A673 (cell line): Measurements from ENCODE around the gene CDH6. TPM values are rescaled to one million over a fixed set of nuclear protein-coding genes. Genes with fewer than 3 reads are reported as not detected.

Experiments used
- BruUV-seq: library from RNA; stranded (reverse); fragments of 400-500 nt; replicated peaks from 2 replicates; lab custom pipeline; 2021; lab: Mats Ljungman, UMichigan
- CTCF ChIA-PET: fragments of 300-600 bp; sonication (Branson Sonifier 250); formaldehyde crosslinking; loops from one replicate; lab custom pipeline; 2022; ENCODE audit warnings: antibody characterized with exemption; lab: Charles Lee
- POLR2A ChIA-PET: fragments of 300-600 bp; sonication (Branson Sonifier 250); formaldehyde crosslinking; loops from one replicate; lab custom pipeline; 2022; ENCODE audit warnings: antibody characterized with exemption; ENCODE audit not compliant: low non-redundant PET; lab: Charles Lee
- DNase-seq: peaks from one replicate; pipeline ENCODE4 v3.0.0-alpha.2; 2015; ENCODE audit warnings: low spot score
- H3K27ac ChIP-seq: fragments of 200-600 bp; sonication (generic); 2 replicates; pipeline ENCODE4 v1.5.1; 2016; ENCODE audit warnings: mixed run types, low read depth, mild to moderate bottlenecking, mixed read lengths, antibody characterized with exemption, low read length; ENCODE audit not compliant: poor library complexity, severe bottlenecking
- H3K27me3 ChIP-seq: fragments of 200-600 bp; sonication (generic); replicated peaks from 2 replicates; pipeline ENCODE4 v1.6.1; 2017; ENCODE audit warnings: mixed run types, low read depth, mild to moderate bottlenecking, mixed read lengths, antibody characterized with exemption, low read length; ENCODE audit not compliant: insufficient read depth, poor library complexity
- H3K36me3 ChIP-seq: fragments of 200-600 bp; sonication (generic); 2 replicates; pipeline ENCODE4 v1.6.1; 2016; ENCODE audit warnings: mixed run types, mild to moderate bottlenecking, mixed read lengths, antibody characterized with exemption, low read length; ENCODE audit not compliant: insufficient read depth, poor library complexity, severe bottlenecking
- H3K4me1 ChIP-seq: fragments of 200-600 bp; sonication (generic); 2 replicates; pipeline ENCODE4 v1.6.1; 2017; ENCODE audit warnings: mixed run types, mild to moderate bottlenecking, mixed read lengths, antibody characterized with exemption, low read length; ENCODE audit not compliant: insufficient read depth, poor library complexity, severe bottlenecking
- H3K4me3 ChIP-seq: fragments of 200-600 bp; sonication (generic); 2 replicates; pipeline ENCODE4 v1.5.1; 2016; ENCODE audit warnings: low read depth, mixed run types, mild to moderate bottlenecking, mixed read lengths, low read length; ENCODE audit not compliant: poor library complexity, severe bottlenecking
- H3K9me3 ChIP-seq: fragments of 200-600 bp; sonication (generic); 2 replicates; pipeline ENCODE4 v1.6.1; 2016; ENCODE audit warnings: mixed run types, low read depth, mild to moderate bottlenecking, mixed read lengths, antibody characterized with exemption, low read length; ENCODE audit not compliant: poor library complexity, severe bottlenecking
- CTCF ChIP-seq: fragments of 300-800, 200-600 bp; sonication (generic); conservative IDR thresholded peaks from 2 replicates; pipeline ENCODE4 v1.5.1; 2017; ENCODE audit warnings: low read depth, mild to moderate bottlenecking, antibody characterized with exemption, low read length, moderate library complexity, mixed read lengths
- EZH2 ChIP-seq: fragments of 200-600 bp; sonication (generic); IDR thresholded peaks from 2 replicates; pipeline ENCODE4 v1.6.1; 2017; ENCODE audit warnings: borderline replicate concordance, low read depth, mild to moderate bottlenecking, mixed read lengths, antibody characterized with exemption, low read length; ENCODE audit not compliant: poor library complexity, severe bottlenecking
- intact Hi-C: fragments of 100-400 bp; cut with micrococcal nuclease; formaldehyde crosslinking; loops from one replicate; pipeline ENCODE4 v1.10.0; 2022; ENCODE audit not compliant: unreplicated experiment
- total RNA-seq: library from RNA; stranded (reverse); gene quantifications from 2 replicates; pipeline ENCODE4 v1.2.3, GENCODE V29; 2021

The CDH6 gene
- total RNA-seq, 1 experiment from 2014 or later, result 3.6 TPM

GRCh38 chr5:31378136-31378535 is 184.7 kb downstream of the CDH6 start:
- Histone ChIP-seq H3K4me3 (no peak overlapping the region), H3K9me3 (no peaks in the 10 kb centered on the region), H3K4me1 (no peaks in the 10 kb centered on the region), H3K27ac (no peak overlapping the region), H3K27me3 (no peaks in the 10 kb centered on the region), H3K36me3 (no peaks in the 10 kb centered on the region)
- ChIA-PET CTCF (no interaction called here), POLR2A (no interaction called here)
- intact Hi-C loops, result no loop called here
- BruUV-seq, result no TSS peak
- TF ChIP-seq CTCF (no peak), EZH2 (no peak)
- no peak for DNase-seq
